Parathyroid adenoma (tissue), 2 donors: ENCODE results near the gene FGF11.

Experiments used
- H2AFZ ChIP-seq: fragments of 300-600 bp; sonication (generic); one replicate; pipeline ENCODE4 v1.7.0; 2017; ENCODE audit warnings: antibody characterized with exemption, mild to moderate bottlenecking
- H3K27ac ChIP-seq: fragments of 300-600 bp; sonication (generic); one replicate; pipeline ENCODE4 v1.7.0; 2017
- H3K27me3 ChIP-seq: fragments of 300-600 bp; sonication (generic); one replicate; pipeline ENCODE4 v1.7.0; 2017; ENCODE audit warnings: low read length; ENCODE audit not compliant: control insufficient read depth, insufficient read depth
- H3K36me3 ChIP-seq: fragments of 300-600 bp; sonication (generic); one replicate; pipeline ENCODE4 v1.7.0; 2017; ENCODE audit warnings: low read length; ENCODE audit not compliant: control insufficient read depth, insufficient read depth
- H3K4me1 ChIP-seq: fragments of 300-600 bp; sonication (generic); one replicate; pipeline ENCODE4 v1.7.0; 2017; ENCODE audit warnings: control low read depth
- H3K4me2 ChIP-seq: fragments of 300-600 bp; sonication (generic); one replicate; pipeline ENCODE4 v1.7.0; 2017; ENCODE audit warnings: low read length
- H3K4me3 ChIP-seq: fragments of 300-600 bp; sonication (generic); one replicate; pipeline ENCODE4 v1.7.0; 2017; ENCODE audit warnings: low read depth, low read length
- H3K79me2 ChIP-seq: fragments of 300-600 bp; sonication (generic); one replicate; pipeline ENCODE4 v1.7.0; 2017; ENCODE audit warnings: control low read depth
- H3K9ac ChIP-seq: fragments of 300-600 bp; sonication (generic); one replicate; pipeline ENCODE4 v1.7.0; 2017; ENCODE audit warnings: mild to moderate bottlenecking
- H3K9me3 ChIP-seq: fragments of 300-600 bp; sonication (generic); one replicate; pipeline ENCODE4 v1.7.0; 2017; ENCODE audit warnings: low read length; ENCODE audit not compliant: control insufficient read depth
- CTCF ChIP-seq: fragments of 300-600 bp; sonication (generic); IDR thresholded peaks from one replicate; pipeline ENCODE4 v1.7.0; 2017; ENCODE audit warnings: antibody characterized with exemption, mild to moderate bottlenecking
- donor health status: primary hyperparathyroidism.

FGF11 gene

DNA sequence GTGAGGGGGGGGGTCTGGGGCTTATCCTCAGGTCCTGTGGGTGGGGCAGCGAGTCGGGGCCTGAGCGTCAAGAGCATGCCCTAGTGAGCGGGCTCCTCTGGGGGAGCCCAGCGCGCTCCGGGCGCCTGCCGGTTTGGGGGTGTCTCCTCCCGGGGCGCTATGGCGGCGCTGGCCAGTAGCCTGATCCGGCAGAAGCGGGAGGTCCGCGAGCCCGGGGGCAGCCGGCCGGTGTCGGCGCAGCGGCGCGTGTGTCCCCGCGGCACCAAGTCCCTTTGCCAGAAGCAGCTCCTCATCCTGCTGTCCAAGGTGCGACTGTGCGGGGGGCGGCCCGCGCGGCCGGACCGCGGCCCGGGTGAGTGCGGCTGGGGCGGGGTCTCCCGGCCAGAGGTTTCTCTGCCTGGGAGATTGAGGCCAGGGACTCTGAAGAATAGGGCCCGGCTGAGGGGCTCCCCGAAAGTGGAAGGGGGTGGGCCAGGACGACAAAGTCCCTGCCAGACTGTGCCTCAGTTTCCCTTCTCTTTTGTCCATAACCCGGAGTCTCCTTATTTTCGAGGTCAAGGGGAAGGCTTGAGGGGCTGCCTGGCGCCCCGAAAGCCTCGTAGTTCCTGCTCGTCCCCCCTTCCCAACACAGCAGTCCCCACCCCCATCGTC lies at the start of gene FGF11:
Gene FGF11 (plus strand): TSS at position 51 of the 651 bp plus-strand sequence. CDS start 109 bp downstream, at position 160.
- Histone ChIP-seq H3K4me3 (peak within 1 kb of the TSS; percentile 76), H2AFZ (peak within 1 kb of the TSS; percentile 88), H3K9ac (no peak within 1 kb of the TSS), H3K36me3 (no peaks in the 10 kb centered on the region), H3K4me1 (peaks cover 10% of the 10 kb centered on the region), H3K27ac (peak within 1 kb of the TSS; percentile 13), H3K4me2 (peak within 1 kb of the TSS; percentile 99), H3K79me2 (no peaks in the 10 kb centered on the region), H3K9me3 (no peaks in the 10 kb centered on the region), H3K27me3 (no peaks in the 10 kb centered on the region)
- no peak for TF ChIP-seq CTCF

DNA sequence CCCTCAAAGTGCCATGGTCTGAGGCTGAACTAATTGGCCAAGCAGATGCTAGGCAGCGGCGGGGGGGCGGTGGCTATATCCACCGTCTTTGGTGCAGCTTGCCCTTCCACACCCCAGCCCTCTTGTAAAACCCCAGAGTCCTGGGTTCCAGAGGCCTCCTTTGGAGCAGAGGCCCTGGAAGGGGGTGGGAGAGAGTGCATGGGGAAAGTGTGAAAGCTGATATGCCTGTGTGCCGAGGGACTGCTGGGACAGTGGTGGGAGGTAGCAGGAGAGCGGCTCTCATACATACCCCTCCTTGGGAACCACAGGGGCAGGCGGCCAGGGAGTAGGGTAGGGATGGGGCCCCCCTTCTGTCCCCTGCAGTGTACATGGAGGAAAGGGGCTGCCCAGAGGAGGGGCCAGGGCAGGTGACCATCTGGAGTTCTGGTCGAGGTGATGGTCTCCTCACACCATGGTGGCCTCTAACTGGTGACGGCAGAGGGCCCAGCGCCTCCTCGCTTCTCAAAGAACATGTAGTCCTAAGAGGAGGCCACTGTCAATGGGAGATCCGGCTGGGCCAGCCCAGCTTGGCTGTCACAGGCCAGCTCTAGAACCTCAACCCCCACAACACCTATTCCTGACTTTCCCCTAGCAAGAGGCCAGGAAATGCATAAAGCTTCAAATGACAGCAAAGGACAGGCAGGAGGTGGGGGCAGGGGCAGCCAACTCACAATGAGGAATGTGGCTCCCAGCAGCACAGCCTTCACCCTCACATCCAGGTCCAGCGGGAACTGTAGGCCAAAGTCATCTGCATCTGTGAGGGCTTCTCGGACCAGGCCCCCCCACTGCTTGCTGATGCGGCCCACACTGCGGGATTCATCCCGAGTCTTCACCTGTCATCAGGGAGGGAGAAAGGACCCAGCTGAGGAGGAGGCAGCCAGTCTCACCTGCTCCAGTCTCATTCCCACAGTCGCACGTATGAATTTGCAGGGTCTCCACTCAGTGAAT lies 49.1 kb upstream of the FGF11 start:
- Histone ChIP-seq H3K4me3 (no peak overlapping the region), H2AFZ (no peak overlapping the region), H3K36me3 (no peaks in the 10 kb centered on the region), H3K9me3 (no peaks in the 10 kb centered on the region), H3K9ac (no peak overlapping the region), H3K79me2 (no peaks in the 10 kb centered on the region), H3K27ac (no peak overlapping the region), H3K27me3 (no peaks in the 10 kb centered on the region), H3K4me1 (peaks cover 2% of the 10 kb centered on the region), H3K4me2 (no peak overlapping the region)
- no peak for TF ChIP-seq CTCF

DNA sequence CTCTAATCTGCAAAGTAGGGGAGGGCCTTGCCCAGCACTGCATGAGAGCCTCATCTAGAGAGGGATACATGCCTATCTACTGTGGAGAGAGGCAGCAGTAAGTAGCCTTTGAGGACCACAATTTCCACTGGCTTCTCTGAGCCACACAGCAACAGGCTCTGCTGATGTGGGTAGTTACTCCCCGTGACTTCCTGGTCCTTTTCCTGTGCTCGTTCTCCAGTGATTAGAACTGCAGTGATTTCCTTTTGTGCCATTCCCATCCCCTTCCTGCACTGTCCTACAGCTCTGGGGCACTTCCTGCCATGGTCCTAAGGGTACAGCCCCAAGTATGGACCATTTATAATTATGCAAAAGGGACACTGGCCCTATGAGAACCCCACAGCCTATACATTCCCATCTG lies 48.0 kb upstream of the FGF11 start:
- Histone ChIP-seq H2AFZ (no peak overlapping the region), H3K4me2 (no peak overlapping the region), H3K9me3 (no peaks in the 10 kb centered on the region), H3K79me2 (no peaks in the 10 kb centered on the region), H3K27ac (no peak overlapping the region), H3K4me3 (no peak overlapping the region), H3K4me1 (peaks cover 2% of the 10 kb centered on the region), H3K27me3 (no peaks in the 10 kb centered on the region), H3K9ac (no peak overlapping the region), H3K36me3 (no peaks in the 10 kb centered on the region)
- no peak for TF ChIP-seq CTCF

GRCh38 chr17:7392696-7393612 lies 46.4 kb upstream of the FGF11 start:
- no peak for TF ChIP-seq CTCF
- peak overlapping the region; percentile 89 for H3K4me3 ChIP-seq
- H3K27ac ChIP-seq, result peak overlapping the region; percentile 88
- H3K27me3 ChIP-seq, result no peaks in the 10 kb centered on the region
- no peaks in the 10 kb centered on the region for H3K9me3 ChIP-seq
- H3K79me2 ChIP-seq, result no peaks in the 10 kb centered on the region
- no peak overlapping the region for H3K9ac ChIP-seq
- H3K4me2 ChIP-seq, result peak overlapping the region; percentile 94
- H3K4me1 ChIP-seq, result peaks cover 2% of the 10 kb centered on the region
- peak overlapping the region; percentile 87 for H2AFZ ChIP-seq
- H3K36me3 ChIP-seq, result no peaks in the 10 kb centered on the region
